Measurements from ENCODE around the gene CACNA1C. TPM values are rescaled to one million over a fixed set of nuclear protein-coding genes. Genes with fewer than 3 reads are reported as not detected.
A peak's percentile ranks its signal among the peaks of the same experiment; 100 is the strongest.

The CACNA1C gene
- total RNA-seq, 1 experiment from 2014 or later = 0.35 TPM

DNA sequence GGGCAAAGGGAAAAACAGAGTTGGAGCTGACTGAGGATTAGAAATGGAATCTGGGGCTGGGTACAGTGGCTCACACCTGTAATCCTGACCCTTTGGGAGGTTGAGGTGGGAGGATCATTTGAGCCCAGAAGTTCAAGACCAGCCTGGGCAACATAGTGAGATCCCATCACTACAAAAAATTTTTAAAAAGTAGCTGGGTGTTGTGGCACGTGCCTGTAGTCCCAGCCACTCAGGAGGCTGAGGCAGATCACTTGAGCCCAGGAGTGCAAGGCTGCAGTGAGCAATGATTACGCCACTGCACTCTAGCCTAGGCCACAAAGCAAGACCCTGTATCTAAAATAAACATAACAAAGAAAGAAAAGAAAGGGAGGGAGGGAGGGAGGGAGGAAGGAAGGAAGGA is 33.7 kb upstream of the CACNA1C start:
- no peak overlapping the region for H3K4me3 ChIP-seq (ENCODE audit: insufficient read depth, low read depth, low read length)
- H3K36me3 ChIP-seq (replicated peaks; ENCODE audit: control insufficient read depth, insufficient read depth, low read length) = no peaks in the 10 kb centered on the region
- no peak for DNase-seq
- H3K27me3 ChIP-seq (ENCODE audit: control insufficient read depth, insufficient read depth, low read length) = no peaks in the 10 kb centered on the region

DNA sequence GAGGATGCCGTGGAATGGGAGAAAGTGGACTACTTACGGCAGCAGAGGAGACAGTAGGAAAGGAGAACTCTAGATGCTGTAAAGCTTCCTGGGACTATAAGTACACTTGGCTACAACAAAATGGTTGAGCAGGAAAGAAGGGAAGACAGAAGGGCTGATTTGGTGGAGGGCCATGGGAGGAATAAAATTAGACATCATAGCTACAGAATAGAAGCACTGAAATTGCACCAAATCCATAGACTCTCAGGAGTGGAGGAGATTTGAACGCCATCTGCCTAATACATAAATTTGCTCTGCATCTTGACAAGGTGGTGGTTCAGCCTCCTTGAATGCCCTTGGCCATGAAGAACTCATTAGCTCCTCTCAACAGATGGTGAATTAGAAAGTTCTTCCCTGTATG is 32.3 kb upstream of the CACNA1C start:
- Histone ChIP-seq H3K27me3 (ENCODE audit: control insufficient read depth, insufficient read depth, low read length) (no peaks in the 10 kb centered on the region), H3K36me3 (replicated peaks; ENCODE audit: control insufficient read depth, insufficient read depth, low read length) (no peaks in the 10 kb centered on the region), H3K4me3 (ENCODE audit: insufficient read depth, low read depth, low read length) (no peak overlapping the region)
- no peak for DNase-seq

DNA sequence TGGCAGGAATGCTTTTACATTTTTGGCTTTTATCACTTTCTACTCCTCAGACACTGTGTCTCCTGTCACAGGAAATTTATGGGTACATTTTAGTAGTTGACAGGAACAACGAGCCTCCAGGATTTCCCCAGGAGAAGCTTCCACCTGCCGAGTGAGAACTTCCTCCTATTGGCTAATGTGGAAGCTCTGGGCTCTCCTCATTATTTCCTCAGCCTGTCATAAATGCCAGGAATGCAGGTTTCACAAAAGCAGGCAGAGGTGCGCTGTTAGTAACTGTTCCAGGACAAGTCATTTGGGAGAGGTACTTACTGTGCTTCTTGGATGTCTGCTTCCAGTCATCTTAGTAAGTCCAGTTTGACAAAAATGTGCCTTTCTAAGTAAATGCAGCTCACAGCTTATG is 29.4 kb upstream of the CACNA1C start:
- Histone ChIP-seq H3K36me3 (replicated peaks; ENCODE audit: control insufficient read depth, insufficient read depth, low read length) (no peaks in the 10 kb centered on the region), H3K27me3 (ENCODE audit: control insufficient read depth, insufficient read depth, low read length) (no peaks in the 10 kb centered on the region), H3K4me3 (ENCODE audit: insufficient read depth, low read depth, low read length) (no peak overlapping the region)
- no peak for DNase-seq

- no peak for DNase-seq
- Histone ChIP-seq H3K27me3 (ENCODE audit: control insufficient read depth, insufficient read depth, low read length) (no peaks in the 10 kb centered on the region; the same call in 1 of the 2 replicates), H3K36me3 (replicated peaks; ENCODE audit: control insufficient read depth, insufficient read depth, low read length) (no peaks in the 10 kb centered on the region), H3K4me3 (ENCODE audit: insufficient read depth, low read depth, low read length) (no peak overlapping the region)
These were observed 25.4 kb upstream of the CACNA1C start for GRCh38 chr12:2027351-2027750.

GRCh38 chr12:2029851-2030250 is 22.9 kb upstream of the CACNA1C start:
- no peak for DNase-seq
- Histone ChIP-seq H3K36me3 (replicated peaks; ENCODE audit: control insufficient read depth, insufficient read depth, low read length) (no peaks in the 10 kb centered on the region), H3K4me3 (ENCODE audit: insufficient read depth, low read depth, low read length) (no peak overlapping the region), H3K27me3 (ENCODE audit: control insufficient read depth, insufficient read depth, low read length) (peaks cover 13% of the 10 kb centered on the region)

DNA sequence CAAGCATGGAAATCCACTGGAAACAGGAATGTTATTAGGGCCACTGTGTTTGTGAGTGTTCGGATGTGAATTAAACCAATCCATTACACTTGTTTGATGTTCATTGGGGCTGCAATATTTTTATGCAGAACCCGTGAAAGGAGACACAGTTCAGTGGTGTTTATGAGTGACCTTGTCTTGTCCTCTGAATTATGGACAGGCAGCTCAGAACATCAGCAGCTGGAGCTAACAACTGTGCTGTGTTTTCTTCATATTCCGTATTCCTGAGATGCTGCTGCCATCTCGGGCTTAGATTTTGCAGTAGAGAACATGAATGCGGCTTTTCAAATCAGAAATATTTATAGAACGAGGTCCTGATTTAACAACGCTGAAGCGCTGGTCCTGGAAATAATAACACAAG is 20.3 kb upstream of the CACNA1C start:
- no peak overlapping the region for H3K4me3 ChIP-seq (ENCODE audit: insufficient read depth, low read depth, low read length)
- no peak for DNase-seq
- no peaks in the 10 kb centered on the region for H3K36me3 ChIP-seq (replicated peaks; ENCODE audit: control insufficient read depth, insufficient read depth, low read length)
- H3K27me3 ChIP-seq (ENCODE audit: control insufficient read depth, insufficient read depth, low read length) = peaks cover 26% of the 10 kb centered on the region

GRCh38 chr12:2034633-2035430 is 18.0 kb upstream of the CACNA1C start:
- Histone ChIP-seq H3K36me3 (replicated peaks; ENCODE audit: control insufficient read depth, insufficient read depth, low read length) (no peaks in the 10 kb centered on the region), H3K4me3 (ENCODE audit: insufficient read depth, low read depth, low read length) (peak overlapping the region; percentile 26; the same call in 1 of the 2 replicates), H3K27me3 (ENCODE audit: control insufficient read depth, insufficient read depth, low read length) (peaks cover 26% of the 10 kb centered on the region)
- DNase-seq = peak; percentile 97

DNA sequence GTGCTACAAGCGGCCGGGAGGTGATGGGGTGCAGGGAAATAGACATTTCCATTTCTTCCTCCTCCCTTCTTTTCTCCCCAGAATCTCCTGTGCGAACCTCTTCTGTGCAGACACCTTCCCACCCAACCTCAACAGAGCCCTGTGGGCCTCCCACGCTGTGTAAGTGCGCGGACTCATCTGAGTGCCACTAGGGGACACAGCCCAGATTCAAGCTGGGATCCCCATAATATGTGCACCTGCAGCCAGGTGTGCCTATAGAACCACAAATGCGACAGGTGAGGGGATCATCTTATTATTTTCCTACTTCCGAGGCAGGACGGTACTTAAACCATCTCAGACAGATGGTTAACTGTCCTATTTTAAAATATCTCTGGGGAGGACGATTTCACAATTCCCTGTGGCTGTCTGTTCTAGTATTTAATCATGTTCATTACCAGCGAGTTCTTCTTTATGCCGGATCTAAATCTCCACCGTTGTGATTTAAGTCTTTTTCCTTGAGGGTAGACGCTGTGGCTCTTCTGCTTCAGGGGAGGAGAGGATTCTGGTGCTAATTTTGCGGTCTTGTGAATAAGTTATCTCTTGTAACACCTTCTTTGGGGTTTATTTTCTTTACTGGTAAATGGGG is 17.2 kb upstream of the CACNA1C start:
- Histone ChIP-seq H3K27me3 (ENCODE audit: control insufficient read depth, insufficient read depth, low read length) (peaks cover 26% of the 10 kb centered on the region), H3K36me3 (replicated peaks; ENCODE audit: control insufficient read depth, insufficient read depth, low read length) (no peaks in the 10 kb centered on the region), H3K4me3 (ENCODE audit: insufficient read depth, low read depth, low read length) (no peak overlapping the region)
- no peak for DNase-seq

DNA sequence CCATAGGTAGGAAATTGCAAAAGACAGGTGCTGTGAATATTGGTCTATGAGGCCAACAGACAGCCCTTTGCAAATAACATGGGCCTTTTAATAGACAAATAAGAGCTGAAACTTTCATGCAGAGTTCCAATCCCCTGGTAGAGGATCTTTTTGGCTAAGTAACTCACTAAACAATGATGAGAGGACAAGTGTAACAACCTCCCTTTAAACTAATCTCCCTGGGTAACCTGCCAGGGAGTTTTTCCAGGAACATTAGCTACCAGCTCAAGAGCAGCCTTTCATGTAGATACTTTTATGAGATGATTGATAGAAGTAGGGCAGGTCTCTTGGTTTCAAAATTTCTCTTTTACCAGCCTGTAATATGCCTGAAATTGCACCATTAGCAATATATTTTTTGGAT is 13.8 kb upstream of the CACNA1C start:
- Histone ChIP-seq H3K36me3 (replicated peaks; ENCODE audit: control insufficient read depth, insufficient read depth, low read length) (no peaks in the 10 kb centered on the region), H3K4me3 (ENCODE audit: insufficient read depth, low read depth, low read length) (no peak overlapping the region), H3K27me3 (ENCODE audit: control insufficient read depth, insufficient read depth, low read length) (peaks cover 20% of the 10 kb centered on the region)
- no peak for DNase-seq

GRCh38 chr12:2043054-2043453 is 9.7 kb upstream of the CACNA1C start:
- no peak for DNase-seq

DNA sequence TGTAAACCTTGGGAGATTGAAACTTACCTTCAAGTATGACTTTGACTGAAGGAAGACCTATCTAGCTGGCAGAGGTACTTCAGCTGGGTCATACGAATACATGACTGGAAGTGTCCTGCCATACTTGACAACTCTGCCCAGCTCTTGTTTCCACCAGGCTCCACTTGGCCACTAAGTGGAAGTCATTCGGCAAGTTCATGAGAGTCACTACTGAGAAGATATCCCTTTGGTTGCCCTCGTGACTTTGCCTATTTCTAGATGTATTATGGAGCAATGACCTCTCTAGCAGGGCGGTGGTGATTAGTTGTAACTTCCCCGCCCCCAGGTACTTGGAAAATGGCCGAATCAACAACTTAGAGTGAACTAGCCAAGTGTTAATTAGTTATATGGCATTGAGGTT is 8.6 kb upstream of the CACNA1C start:
- Histone ChIP-seq H3K27me3 (ENCODE audit: control insufficient read depth, insufficient read depth, low read length) (no peaks in the 10 kb centered on the region; the same call in 1 of the 2 replicates), H3K4me3 (ENCODE audit: insufficient read depth, low read depth, low read length) (no peak overlapping the region)
- DNase-seq = no peak

More at GRCh38 chr12:2043054-2043453, 9.7 kb upstream of the CACNA1C start:
- no peaks in the 10 kb centered on the region for H3K36me3 ChIP-seq (replicated peaks; ENCODE audit: control insufficient read depth, insufficient read depth, low read length)
- H3K4me3 ChIP-seq (ENCODE audit: insufficient read depth, low read depth, low read length) = no peak overlapping the region
- no peaks in the 10 kb centered on the region; the same call in 1 of the 2 replicates for H3K27me3 ChIP-seq (ENCODE audit: control insufficient read depth, insufficient read depth, low read length)

DNA sequence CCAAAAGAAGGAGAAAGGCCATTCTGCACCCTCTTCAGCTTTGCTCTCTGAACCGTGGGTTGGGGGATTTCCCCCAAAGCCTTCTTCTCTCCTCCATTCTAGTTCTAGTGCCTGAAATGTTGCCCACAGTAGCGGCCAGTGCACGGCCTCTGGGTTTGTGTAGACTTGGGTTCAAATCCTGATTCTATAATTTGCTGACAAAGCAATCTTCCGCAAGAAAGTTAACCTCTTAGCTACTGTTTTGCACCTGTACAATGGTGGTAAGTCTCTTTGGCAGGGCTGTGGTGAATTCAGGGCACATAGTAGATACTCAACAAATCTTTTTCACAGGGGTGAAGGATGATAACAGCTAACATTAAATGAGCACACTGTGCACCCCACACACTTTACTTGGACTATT is 5.8 kb upstream of the CACNA1C start:
- H3K36me3 ChIP-seq (replicated peaks; ENCODE audit: control insufficient read depth, insufficient read depth, low read length) = no peaks in the 10 kb centered on the region
- no peak for DNase-seq
- no peak overlapping the region for H3K4me3 ChIP-seq (ENCODE audit: insufficient read depth, low read depth, low read length)
- H3K27me3 ChIP-seq (ENCODE audit: control insufficient read depth, insufficient read depth, low read length) = peaks cover 17% of the 10 kb centered on the region

More for the DNA sequence above, 8.6 kb upstream of the CACNA1C start:
- no peaks in the 10 kb centered on the region for H3K36me3 ChIP-seq (replicated peaks; ENCODE audit: control insufficient read depth, insufficient read depth, low read length)

GRCh38 chr12:2047752-2048151 is 5.0 kb upstream of the CACNA1C start:
- Histone ChIP-seq H3K4me3 (ENCODE audit: insufficient read depth, low read depth, low read length) (no peak overlapping the region), H3K27me3 (ENCODE audit: control insufficient read depth, insufficient read depth, low read length) (peaks cover 20% of the 10 kb centered on the region), H3K36me3 (replicated peaks; ENCODE audit: control insufficient read depth, insufficient read depth, low read length) (no peaks in the 10 kb centered on the region)
- no peak for DNase-seq

GRCh38 chr12:2049604-2050540 is 2.9 kb upstream of the CACNA1C start:
- no peak overlapping the region for H3K4me3 ChIP-seq (ENCODE audit: insufficient read depth, low read depth, low read length)
- no peaks in the 10 kb centered on the region for H3K36me3 ChIP-seq (replicated peaks; ENCODE audit: control insufficient read depth, insufficient read depth, low read length)
- H3K27me3 ChIP-seq (ENCODE audit: control insufficient read depth, insufficient read depth, low read length) = peaks cover 39% of the 10 kb centered on the region
- DNase-seq = peak; percentile 61

All from H7 (cell line).